ENCODE data around the gene MYO5A. TPM values are rescaled to one million over a fixed set of nuclear protein-coding genes. Genes with fewer than 3 reads are reported as not detected.

Gene MYO5A
- total RNA-seq, 2 experiments from 2014 or later, result 31.8 to 42.0 TPM

DNA sequence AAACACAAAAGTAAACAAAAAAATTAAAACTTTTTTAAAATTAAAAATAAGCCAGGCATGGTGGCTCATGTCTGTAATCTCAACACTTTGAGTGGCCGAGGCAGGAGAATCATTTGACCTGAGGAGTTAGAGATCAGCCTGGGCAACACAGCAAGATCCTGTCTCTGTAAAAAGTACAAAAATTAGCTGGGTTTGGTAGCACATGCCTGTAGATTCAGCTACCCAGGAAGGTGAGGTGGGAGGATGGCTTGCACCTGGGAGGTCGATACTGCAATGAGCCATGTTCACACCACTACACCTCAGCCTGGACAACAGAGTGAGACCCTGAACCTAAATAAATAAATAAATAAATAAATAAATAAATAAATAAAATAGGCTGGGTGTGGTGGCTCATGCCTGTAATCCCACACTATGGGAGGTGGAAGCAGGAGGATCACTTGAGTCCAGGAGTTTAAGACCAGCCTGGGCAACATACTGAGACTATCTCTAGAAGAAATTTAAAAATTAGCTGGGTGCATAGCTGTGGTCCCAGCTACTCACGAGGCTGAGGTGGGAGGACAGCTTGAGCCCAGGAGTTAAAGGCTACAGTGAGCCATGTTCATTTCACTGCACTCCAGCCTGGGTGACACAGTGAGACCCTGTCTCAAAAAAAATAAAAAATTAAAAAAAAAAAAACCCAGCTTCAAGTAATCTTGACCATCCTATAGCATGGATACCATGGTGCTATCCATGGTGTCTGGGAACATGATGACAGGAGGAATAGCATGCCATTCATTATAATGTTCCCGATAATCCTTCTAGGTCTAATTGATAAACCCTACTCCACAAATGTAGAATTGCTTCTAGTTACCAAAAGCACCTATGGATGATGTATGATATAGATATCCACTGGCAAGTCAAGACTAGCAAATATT is 4.2 kb downstream of the MYO5A start:
- H4K20me1 ChIP-seq (ENCODE audit: insufficient read depth, low read length), result peaks cover 14% of the 10 kb centered on the region; the same call in 1 of the 2 replicates
- ChIA-PET POLR2A (interaction anchor here (0.6 to 1.1 kb wide), 6 partner anchors 13 to 207 kb away, joined by 3 to 4 read pairs (median 3); partner anchors contain the start of gene ARPP19), CTCF (ENCODE audit: unreplicated experiment) (interaction anchor here (1.3 kb wide), 1 partner anchor 13 kb away, joined by 3 read pairs; no protein-coding TSS in a partner anchor)
- H3K9me2 ChIP-seq (ENCODE audit: insufficient read depth, low read length), result no peaks in the 10 kb centered on the region
- intact Hi-C loops (cut with micrococcal nuclease; ENCODE audit: unreplicated experiment), result loop anchor here (5.0 to 10.0 kb wide), 2 partner anchors 117 to 160 kb away; no protein-coding TSS in a partner anchor
- no peaks in the 10 kb centered on the region for H3K36me3 ChIP-seq (ENCODE audit: insufficient read depth, low read length)
- no peaks in the 10 kb centered on the region for H3K9me3 ChIP-seq (ENCODE audit: low read length)
- no peak for DNase-seq (ENCODE audit: low spot score)
- no peak overlapping the region for H3K27ac ChIP-seq (ENCODE audit: low read depth, low read length, poor library complexity, severe bottlenecking)
- H3K4me1 ChIP-seq (ENCODE audit: insufficient read depth, low read length, poor library complexity, severe bottlenecking), result peaks cover 24% of the 10 kb centered on the region
- H2AFZ ChIP-seq (ENCODE audit: low read length), result no peak overlapping the region
- peaks cover 85% of the 10 kb centered on the region for H3K79me2 ChIP-seq (ENCODE audit: insufficient read depth, low read depth, low read length)
- no peak overlapping the region for H3K4me3 ChIP-seq (ENCODE audit: low read depth, low read length, poor library complexity, severe bottlenecking)
- H3K4me2 ChIP-seq (ENCODE audit: low read length), result no peak overlapping the region
- TF ChIP-seq, protein P1, sequence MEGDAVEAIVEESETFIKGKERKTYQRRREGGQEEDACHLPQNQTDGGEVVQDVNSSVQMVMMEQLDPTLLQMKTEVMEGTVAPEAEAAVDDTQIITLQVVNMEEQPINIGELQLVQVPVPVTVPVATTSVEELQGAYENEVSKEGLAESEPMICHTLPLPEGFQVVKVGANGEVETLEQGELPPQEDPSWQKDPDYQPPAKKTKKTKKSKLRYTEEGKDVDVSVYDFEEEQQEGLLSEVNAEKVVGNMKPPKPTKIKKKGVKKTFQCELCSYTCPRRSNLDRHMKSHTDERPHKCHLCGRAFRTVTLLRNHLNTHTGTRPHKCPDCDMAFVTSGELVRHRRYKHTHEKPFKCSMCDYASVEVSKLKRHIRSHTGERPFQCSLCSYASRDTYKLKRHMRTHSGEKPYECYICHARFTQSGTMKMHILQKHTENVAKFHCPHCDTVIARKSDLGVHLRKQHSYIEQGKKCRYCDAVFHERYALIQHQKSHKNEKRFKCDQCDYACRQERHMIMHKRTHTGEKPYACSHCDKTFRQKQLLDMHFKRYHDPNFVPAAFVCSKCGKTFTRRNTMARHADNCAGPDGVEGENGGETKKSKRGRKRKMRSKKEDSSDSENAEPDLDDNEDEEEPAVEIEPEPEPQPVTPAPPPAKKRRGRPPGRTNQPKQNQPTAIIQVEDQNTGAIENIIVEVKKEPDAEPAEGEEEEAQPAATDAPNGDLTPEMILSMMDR (conservative IDR thresholded peaks at IDR 0.05; ENCODE audit: low read length), result no peak
- no peak for TF ChIP-seq EZH2phosphoT487 (IDR thresholded peaks at IDR 0.05; ENCODE audit: borderline replicate concordance, low read depth, low read length)
- BruUV-seq (replicated peaks), result no TSS peak

DNA sequence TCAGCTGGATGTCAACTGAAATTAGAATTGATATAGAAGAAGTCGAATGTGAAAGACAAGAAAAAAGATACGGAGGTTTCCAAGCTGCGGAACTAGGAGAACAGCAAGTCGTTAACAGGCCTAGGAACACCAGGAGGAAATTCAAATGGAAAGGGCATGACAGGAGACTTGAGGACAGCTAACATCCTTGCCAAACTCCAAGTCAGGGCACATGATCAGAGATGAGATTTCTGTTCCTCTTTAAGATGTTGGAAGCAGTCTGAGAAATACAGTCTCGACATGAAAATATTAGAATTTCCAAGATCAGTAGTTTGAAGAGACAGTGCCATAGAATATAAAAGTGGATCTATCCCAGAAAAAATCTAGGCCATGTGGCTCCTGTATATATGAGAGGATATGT is 5.0 kb downstream of the MYO5A start:
- H3K4me1 ChIP-seq (ENCODE audit: insufficient read depth, low read length, poor library complexity, severe bottlenecking), result peaks cover 28% of the 10 kb centered on the region
- H3K36me3 ChIP-seq (ENCODE audit: insufficient read depth, low read length), result no peaks in the 10 kb centered on the region
- no peak overlapping the region for H3K4me2 ChIP-seq (ENCODE audit: low read length)
- BruUV-seq (replicated peaks), result no TSS peak
- peaks cover 17% of the 10 kb centered on the region; the same call in 1 of the 2 replicates for H4K20me1 ChIP-seq (ENCODE audit: insufficient read depth, low read length)
- no peak for TF ChIP-seq EZH2phosphoT487 (IDR thresholded peaks at IDR 0.05; ENCODE audit: borderline replicate concordance, low read depth, low read length)
- TF ChIP-seq, protein P1 (conservative IDR thresholded peaks at IDR 0.05; ENCODE audit: low read length), result no peak
- no peaks in the 10 kb centered on the region for H3K9me3 ChIP-seq (ENCODE audit: low read length)
- no peak overlapping the region for H3K4me3 ChIP-seq (ENCODE audit: low read depth, low read length, poor library complexity, severe bottlenecking)
- H3K27ac ChIP-seq (ENCODE audit: low read depth, low read length, poor library complexity, severe bottlenecking), result no peak overlapping the region
- DNase-seq (ENCODE audit: low spot score), result no peak
- H2AFZ ChIP-seq (ENCODE audit: low read length), result no peak overlapping the region
- intact Hi-C loops (cut with micrococcal nuclease; ENCODE audit: unreplicated experiment), result loop anchor here (10.0 kb wide), 1 partner anchor 159 kb away; no protein-coding TSS in a partner anchor
- ChIA-PET CTCF (ENCODE audit: unreplicated experiment) (interaction anchor here (1.3 kb wide), 1 partner anchor 12 kb away, joined by 3 read pairs; no protein-coding TSS in a partner anchor), POLR2A (interaction anchor here (0.6 to 1.8 kb wide), 5 partner anchors 10 to 267 kb away, joined by 3 to 9 read pairs (median 5); no protein-coding TSS in a partner anchor)
- peaks cover 93% of the 10 kb centered on the region for H3K79me2 ChIP-seq (ENCODE audit: insufficient read depth, low read depth, low read length)
- no peaks in the 10 kb centered on the region for H3K9me2 ChIP-seq (ENCODE audit: insufficient read depth, low read length)
